ENCODE measurements around the gene FGFBP2.
A peak's percentile ranks its signal among the peaks of the same experiment; 100 is the strongest.

Gene FGFBP2, protein sequence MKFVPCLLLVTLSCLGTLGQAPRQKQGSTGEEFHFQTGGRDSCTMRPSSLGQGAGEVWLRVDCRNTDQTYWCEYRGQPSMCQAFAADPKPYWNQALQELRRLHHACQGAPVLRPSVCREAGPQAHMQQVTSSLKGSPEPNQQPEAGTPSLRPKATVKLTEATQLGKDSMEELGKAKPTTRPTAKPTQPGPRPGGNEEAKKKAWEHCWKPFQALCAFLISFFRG

DNA sequence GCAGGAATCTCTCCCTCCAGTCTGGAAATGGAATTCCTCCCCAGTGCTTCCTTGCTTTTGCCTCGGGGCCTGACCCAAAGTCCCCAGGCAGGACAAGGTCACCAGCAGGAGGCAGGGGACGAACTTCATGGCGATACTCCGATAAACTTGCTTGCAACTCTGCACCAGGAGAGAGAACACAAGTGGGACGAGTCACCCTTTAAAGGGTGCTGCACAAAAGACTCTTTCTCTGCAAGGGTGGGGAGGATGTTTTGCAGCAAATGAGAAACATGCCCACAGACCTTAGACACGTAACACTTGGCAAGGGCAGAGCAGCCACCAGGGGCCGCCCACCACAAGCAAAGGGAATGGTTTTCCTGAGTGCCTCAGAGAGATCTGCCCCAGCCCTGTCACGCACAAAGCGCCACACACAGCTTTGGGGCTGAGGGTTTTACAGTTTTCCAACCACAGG, at the start of gene FGFBP2:
Gene FGFBP2, minus strand, starts transcription at position 175 of the 451 bp plus-strand sequence. Its CDS starts 46 bp downstream, at position 129.
- peak; percentile 49 for DNase-seq

DNA sequence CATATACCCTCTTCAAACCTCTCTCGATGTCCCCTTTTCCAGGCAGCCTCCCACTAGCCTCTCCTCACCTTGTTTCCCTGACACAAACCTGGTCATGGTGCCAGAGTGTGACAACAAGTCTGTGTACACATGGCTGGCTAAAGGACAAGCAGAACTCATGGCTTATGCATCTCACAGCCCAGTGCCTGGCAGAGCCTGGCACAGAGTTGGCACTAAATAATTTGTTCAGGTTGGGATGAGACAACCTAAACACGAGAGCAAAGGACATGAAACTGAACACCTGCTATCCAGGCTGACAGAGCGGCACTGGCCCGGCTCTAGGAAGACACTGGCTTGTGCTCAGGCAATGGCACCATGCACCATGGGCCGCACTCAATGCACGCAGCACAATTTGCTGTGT, 48.2 kb upstream of the FGFBP2 start:
- no peak for DNase-seq

DNA sequence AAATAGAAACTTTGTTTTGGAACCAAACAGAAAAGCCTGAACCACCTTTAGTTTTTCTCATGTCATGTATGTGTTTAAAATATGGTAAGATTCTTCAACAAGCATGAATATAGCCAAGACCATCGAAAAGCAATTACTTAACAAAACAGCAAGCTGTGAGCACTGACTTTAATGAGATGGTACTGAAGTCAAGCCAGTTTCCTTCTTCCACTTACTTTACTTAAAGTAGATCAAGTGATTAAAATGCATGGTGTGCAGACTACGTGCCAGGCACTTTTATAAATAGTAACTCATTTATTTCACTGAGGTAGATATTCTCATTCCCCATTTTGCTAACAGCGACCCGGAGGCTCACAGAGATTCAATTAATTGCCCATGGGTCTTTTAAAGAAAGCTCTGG, 46.2 kb upstream of the FGFBP2 start:
- no peak for DNase-seq

DNA sequence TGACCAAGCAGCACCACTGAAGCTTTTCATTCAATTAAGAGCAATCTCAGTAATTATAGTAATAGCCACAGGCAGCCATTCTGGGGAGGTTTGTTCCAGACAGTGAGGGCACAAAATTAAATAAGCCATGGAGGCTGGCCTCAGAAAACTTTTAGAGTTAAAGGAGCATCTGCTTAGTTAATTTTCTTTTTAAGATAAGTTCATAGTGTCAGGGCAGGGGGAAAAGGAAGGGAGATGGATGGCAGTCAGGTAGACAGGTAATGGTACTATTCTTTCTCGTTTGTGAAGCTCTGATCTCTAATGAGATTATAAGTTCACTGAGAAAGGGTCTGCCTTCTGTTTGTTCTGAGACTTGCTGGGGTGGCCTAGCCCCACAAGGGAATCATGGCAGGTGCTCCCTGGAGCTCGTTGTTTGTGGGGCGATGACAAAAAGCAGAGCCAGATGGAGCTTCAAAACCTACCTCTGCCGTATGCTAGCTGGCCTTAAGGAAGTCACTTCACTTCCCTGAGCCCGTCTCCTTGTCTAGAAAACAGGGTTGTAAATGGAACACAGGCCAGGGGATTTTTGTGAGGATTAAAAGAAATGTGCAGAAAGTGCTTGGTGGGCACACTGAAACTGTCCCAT, 44.6 kb upstream of the FGFBP2 start:
- DNase-seq, result no peak

DNA sequence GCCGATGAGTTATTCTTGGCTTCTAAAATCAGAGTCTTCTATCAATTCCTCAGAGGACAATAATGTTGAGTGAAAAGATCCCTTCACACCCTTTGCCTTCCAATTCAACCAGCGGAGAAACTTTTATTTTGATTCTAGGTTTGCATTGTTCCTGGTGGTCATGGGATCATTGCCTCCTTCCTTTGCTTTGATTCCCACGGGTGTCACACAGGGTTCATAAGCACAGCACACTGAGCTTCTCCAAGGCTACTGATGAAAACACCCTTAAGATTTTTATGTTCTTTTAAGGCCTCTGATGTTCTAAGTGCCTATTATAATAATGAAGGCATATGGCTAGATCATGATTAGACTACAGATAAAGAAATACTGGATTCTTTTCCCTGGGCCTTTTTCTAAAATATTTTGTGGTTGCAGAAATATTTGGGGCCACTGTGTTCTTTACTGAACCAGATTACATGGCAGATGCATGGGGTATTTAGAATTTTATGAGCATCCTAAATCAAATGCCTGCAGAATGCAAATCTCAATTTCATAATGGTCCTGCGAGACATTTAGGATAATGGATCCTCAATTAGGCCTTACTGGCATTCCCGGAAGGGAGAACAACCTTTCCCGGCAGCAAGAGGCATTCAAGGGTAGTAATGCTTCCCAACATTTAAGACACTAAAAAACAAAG, 43.9 kb upstream of the FGFBP2 start:
- DNase-seq, result no peak

DNA sequence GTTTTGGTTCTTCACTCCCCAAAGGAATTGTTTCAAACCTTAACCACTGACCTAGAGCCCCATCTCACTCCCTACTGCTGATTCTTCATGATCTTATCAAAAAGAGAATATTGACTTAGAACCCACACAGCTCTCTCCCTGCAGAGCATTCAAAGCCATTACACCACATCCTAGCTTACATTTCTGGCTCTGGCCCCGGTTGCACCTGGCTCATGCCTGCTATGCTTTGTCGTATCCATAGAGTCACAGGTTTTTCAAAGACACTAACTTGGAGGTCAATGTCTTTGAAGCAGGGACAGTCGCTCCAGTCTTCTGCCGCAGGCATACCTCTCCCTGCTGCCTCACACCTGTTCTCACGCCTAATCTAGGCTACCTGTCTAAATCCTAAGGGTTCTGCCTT, 42.7 kb upstream of the FGFBP2 start:
- DNase-seq, result no peak

DNA sequence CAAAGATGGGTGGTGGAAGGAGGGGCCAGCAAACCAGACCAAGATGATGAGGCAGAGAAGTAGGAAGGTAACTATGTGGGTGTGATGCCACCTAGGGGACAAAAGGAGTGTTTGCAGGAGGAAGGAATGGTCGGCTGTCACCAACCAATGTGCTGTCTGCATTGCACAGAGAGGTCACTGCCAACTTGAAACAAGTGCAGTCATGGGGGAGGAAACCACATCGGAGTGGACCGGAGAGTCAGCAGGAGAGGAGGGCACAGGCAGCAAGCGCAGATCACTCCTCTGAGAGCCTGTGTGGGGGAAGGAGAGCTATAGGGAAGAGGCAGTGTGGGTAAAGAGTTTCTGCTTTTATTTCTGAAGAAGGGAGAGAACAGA, 38.5 kb upstream of the FGFBP2 start:
- DNase-seq, result peak; percentile 25

DNA sequence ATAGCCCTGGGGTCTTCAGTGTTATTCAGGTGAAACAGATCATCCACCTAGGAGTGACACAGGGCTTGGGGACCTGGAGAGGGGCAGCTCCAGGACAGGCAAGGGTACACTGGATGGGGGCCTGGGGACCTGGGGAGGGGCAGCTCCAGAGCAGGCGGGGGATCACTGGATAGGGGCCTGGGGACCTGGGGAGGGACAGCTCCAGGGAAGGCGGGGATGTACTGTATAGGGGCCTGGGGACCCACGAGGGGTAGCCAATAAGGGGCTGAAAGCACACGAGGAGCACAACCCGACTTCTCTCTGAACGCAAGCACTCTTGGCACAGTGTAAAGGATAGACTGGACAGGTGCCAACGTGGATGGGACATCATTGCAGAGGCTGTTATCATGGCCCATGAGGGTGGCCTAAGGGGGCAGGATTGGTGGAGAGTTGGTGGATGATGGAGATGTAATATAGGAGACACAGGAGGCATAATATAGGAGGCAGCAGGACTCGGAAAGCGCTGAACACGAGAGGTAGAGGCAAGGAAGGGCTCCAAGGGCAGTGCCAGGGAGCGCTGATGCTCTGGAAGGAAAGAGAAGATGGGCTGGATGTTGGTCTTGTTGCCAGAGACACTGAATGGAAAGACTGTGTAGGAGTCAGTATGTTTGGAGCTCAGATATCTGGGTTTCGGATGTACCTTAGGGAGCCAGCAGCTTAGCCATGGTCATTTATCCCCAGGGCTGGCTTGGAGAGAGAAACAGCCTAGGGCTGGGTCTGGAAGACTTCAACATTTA, 37.9 kb upstream of the FGFBP2 start:
- no peak for DNase-seq

DNA sequence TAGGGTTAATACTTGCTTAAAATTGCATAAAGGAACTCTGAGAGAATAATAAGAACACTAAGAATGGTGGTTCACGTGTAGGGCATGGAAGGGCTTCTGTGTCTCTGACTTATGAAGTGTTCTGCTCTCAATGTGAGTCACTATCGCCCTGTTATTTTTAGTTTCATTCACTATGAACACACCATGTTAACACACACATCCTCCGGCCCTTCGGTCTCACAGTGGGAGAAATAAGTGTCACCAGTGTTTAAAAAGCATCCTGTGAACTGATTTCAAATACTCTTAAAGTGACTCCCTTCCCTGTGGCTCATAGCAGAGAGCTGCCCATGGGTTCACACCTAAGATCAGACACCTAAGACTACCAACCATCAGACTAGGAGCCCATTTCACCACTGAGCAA, 33.8 kb upstream of the FGFBP2 start:
- no peak for DNase-seq

DNA sequence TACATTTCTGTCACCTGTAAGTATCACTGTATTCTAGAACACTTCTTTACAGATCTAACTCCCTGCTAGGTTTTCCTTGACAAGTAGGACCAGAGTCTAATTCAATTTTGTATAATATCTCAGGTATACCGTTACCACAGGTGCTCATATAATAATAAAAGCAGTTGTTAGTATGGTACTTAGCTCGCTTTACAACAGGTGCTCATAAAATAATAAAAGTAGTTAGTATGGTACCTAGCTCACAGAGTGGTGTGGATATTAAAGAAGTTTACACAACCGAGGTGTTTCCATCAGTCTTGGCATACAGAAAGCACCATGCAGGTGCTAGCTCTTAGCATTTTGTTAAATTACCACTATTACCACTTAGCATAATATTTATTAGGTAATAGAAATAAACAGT, 32.9 kb upstream of the FGFBP2 start:
- DNase-seq, result no peak

DNA sequence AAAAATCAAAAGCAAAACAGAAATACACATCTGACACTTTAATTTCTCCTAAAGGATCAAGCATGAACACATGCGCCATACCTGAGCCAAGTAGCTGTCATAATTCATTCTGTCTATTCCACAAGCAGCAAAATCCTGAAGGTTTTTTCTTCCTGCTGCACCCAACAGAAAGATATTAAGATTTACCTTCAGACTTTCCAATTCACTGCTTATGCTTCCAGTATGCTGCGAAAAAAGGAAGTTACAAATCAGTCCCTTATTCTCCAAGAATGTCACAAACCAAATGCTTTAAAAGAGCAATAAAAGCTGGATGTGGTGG, 29.2 kb upstream of the FGFBP2 start:
- DNase-seq, result no peak

DNA sequence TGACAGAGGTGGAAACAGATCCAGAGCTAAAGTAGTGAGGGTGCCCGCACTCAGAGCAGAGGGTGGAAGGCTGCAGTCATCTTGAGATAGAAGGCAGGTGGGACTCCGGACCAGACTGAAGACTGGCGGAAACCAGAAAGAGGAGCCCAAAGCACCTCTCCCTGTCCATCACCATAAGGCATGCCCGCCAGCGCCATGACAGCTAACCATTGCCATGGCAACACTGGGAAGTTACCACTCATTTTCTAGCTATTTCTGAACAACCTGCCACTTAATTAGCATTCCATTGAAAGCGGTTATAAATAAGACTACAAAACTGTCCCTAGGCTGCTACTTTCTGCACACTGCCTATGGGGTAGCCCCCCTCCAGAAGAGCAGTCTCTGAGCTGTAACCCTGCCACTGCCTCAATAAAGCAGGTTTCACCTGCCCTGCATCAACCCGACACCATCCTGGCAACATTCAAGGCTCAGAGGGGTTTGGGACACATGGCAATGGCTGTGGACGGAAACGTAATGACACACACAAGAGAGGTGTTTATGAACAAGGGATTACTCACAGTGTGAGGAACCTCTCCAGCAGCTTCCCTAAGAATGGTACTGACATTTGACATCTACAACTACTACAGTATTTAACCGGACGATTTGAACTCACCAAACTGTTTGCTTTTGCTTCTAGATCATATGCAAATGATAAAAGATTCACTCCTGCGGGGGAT, 27.8 kb upstream of the FGFBP2 start:
- DNase-seq, result no peak

DNA sequence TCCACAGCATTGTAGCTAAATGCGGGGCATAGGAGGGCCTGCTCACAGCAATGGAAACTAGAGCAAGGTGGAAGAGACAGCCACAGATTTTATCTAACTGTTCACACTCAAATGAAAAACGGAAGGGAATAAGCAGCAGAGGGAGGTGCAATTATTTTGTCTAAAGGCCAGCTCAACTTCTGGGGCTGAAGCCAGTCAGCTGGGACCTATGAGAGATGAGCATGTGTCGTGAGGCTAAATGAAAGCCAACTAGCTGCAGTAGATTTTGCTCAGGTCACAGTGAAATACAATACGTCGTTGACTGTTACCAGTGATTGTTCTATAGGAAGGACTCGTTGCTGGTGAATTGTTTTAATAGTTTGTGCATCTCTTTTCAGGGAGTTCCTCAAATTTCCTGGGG, 26.4 kb upstream of the FGFBP2 start:
- no peak for DNase-seq

DNA sequence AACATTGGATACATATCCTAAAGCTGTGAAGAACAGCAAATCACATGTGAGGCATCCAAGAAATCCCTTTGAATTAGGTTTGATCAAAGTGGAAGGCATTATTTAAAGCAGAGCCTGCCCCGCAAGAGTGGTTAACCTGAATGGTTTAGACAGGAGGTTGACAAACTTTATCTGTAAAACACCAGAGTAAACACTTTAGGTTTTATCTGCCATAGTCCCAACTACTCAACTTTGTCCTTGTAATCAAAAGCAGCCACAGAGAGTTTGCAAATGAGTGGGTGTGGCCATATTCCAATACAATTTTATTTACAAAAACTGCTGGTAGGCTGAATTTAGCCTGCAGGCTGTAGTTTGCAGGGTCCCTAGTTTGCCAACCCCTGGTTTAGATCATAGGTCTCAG, 25.2 kb upstream of the FGFBP2 start:
- DNase-seq, result no peak

DNA sequence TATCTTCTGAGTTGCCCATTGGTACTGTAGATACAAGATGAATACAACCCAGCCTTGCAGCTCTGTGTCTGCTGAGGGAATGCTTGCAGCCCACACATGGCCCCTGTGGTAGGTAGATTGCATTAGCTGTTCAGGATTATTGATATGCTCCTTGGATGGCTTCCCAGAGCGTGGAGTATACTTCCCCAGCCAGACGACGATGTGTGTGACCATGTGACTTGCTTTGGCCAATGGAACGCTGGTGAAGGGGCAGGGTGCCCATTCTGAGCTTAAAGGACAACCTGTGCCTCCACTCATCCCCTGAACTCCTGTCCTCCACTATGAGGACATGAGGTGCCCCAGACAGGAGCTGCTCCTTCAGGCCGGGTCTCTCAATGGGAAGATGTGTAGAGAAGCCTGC, 23.9 kb upstream of the FGFBP2 start:
- DNase-seq, result no peak

DNA sequence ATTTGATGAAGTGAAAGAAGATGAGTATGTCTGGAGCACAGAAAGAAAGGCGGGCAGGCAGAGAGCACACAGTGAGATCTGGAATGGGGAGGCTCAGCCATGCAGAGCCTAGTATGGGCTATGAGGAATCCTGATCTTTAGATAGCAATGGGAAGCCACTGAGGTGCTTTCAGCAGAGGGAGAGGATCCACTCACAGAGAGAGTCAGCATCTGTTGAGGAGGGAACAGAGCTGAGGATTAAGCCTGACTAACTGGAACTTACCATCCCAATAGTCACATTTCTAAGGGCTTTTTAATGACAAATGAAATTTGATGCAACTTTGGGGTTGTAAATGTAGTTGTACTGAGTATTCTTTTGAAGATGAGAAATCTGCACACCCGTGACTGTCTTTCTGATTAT, 20.6 kb upstream of the FGFBP2 start:
- no peak for DNase-seq

DNA sequence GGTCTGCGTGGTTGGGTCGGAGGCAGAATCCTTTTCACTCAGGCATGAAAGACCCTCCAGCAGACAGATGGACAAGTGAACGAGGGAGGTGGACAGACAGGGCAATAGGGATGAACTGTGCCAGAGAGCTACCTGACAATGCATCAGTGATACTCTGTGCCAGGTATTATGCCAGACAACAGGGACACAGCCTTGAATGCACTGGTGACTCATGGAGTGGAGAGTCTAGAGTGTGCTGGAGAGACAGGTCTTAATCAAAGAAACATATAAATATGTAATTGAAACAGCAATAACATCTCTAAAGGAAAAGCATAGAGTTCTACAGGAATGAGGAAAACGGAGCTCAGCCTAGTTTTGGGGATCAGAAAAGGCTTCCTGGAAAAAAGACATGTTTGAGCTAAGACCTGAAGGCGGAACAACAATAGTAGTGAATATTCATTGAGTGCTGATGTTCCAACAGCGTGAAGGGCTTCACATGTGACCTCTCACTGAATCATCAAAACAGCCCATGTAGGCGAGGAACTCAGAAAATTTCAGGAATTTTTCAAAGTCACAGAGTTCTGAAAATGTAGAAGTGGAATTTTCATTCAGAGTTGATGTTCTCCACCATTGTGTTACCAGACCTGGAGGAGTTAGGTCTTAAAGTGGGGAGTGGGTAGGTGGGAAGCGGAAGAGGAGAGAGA, 20.0 kb upstream of the FGFBP2 start:
- no peak for DNase-seq

DNA sequence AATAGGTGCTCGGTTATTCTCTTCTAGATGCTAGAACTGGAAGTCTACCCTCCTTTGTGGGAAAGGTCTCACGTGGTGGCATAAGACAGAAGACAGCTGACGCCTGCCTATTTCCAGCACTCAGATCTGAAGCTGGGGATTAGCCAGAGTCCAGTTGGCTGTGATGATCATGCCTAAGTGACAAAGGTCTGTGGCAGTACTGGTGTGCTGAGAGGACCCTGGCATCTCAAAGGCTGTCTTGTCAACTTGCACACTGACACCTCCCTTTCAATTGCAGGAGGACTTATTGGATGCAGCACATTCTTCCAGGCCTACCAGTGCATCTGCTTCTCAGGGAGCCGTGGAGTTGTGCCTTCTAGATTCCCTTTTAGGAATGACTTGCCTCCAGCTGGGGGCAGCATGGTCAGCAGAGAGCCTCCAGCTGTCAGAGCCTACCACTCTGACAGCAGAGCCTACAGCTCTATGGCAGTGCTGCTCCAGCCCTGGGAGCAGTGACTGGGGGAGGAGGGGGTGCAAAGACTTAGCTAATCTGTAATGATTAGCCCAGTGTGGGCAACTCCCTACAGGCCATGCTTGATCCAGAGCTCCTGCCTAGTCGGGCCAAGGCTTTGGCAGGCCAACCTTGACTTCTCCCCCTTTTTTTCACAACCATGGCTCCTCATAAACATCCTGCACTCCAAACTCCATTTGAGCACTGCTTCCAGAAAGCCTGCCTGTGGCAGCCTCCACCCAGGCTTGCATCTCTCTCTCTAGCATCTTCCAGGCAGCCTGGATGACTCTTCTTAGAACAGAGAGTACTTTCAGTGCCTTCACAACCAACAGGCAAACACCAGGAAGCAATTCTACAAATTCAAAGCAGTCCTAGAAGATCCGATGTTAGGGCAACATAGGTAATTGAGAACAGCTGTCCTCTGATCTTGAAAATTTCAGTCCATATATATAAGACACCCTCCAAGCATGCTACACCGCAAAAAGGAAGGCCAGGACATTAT, 13.8 kb upstream of the FGFBP2 start:
- no peak for DNase-seq

DNA sequence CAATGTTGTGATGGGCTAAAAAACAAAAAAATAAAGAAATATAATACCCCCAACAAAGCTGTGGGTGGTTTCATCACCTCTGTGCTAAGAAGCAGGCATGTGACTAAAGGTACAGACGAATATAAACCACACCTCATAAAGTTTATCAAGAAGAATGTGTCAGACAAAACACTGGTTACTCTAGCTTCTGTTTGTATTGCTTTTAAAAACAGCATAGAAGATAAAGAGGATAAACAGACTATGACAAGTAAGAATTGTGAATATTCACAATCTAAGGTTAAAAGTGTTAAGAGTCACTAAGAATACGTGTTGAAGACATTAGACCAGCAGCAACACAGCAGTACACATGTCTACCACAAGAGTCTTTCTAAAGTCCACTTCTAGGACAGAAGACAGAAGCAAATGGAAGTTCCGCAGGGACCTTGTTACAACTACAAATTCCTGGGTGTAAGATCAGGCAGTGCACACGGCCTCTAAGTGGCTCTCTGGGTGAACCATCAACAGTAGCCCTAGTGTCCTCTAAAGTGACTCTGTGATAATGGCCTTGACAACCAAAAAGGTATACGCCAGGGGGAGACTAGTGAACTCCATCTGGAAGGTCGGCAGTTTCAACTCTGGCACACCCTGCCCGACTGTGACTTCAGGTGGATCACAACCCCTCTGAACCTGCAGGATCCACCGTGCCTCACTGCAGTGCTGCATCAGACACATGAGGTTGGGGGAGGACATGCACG, 8.3 kb upstream of the FGFBP2 start:
- no peak for DNase-seq

DNA sequence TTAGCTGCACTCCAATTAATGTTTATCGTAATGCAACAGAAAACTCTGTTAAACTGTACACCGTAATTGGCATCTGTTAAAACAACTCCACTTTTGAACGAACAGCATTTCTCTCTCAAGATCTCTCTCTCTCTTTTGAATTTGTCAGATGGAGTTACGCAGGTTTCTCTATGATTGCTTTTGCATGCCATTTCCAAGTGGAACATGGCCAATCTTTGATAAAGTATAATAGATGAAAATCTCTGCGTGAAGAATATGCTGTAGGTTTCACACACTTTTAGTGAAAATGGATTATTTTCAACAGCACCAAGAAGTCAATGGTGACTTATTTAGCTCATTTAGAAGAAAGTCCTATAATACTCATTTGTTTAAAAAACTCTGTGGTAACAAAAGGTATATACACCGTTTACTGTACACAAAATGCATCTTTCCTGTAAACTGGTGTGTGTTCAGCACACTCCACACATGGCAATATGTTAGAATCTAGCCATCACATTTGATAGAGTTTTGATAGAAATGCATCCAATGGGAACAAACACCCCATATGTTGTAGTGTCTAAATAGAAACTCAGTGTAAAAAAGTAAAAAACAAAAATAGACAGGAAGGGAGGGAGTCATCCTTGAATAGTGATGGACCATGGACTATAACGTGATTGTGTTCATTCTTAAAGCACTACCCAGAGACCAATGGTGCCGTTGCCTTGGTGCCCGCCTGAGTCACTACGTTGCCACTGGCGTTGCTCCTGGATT, 5.8 kb upstream of the FGFBP2 start:
- no peak for DNase-seq

Data from activated naive CD4-positive, alpha-beta T cell treated with anti-CD3 and anti-CD28 coated beads, Interleukin-2, amount 50 U/mL, for 16 hours (primary cell).